Measurements from ENCODE around the gene NAT8L. TPM values are rescaled to one million over a fixed set of nuclear protein-coding genes. Genes with fewer than 3 reads are reported as not detected.
"Not testable (repeated sequence)": the region's sequence is repeated elsewhere in the genome, so short reads cannot be mapped to it uniquely, and the experiment has no call there.

NAT8L gene
- under 1 TPM; 0.19 to 0.52 TPM for total RNA-seq
- long read RNA-seq, donor 1, result 0 reads
- long read RNA-seq, donor 2, result 0 reads

DNA sequence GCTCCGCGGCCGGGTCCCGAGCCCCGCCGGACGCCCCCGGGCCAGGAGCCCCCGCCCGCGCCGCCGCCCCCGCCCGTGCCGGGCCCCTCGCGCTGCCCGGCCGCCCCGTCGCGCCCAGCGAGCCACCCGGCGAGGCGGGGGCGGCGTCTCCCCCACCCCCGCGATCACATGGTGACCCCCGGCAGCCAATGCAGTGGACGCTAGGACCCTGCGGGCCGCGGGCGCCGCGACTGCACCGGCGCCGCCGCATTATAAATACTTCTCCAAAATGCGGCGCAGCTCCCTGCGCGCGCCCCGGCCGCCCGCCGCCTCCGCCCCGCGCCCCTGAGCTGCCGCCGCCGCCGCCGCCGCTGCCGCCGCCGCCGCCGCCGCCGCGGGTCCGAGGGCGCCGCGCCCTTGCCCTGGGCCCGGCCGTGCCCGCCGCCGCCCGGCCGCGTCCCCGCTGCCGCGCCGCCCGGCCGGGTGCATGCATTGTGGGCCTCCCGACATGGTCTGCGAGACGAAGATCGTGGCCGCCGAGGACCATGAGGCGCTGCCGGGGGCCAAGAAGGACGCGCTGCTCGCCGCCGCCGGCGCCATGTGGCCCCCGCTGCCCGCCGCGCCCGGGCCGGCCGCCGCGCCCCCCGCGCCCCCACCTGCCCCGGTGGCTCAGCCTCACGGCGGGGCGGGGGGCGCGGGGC, at the start of gene NAT8L:
NAT8L (plus strand) TSS at position 282 of the 680 bp plus-strand sequence; CDS start at position 467, 185 bp downstream.
- DNase-seq (ENCODE audit: low spot score), result peak; percentile 75
- intact Hi-C loops (cut with DNase I), result no loop called here

- intact Hi-C loops (cut with DNase I), result no loop called here
- peak; percentile 85 for DNase-seq (ENCODE audit: low spot score)
Observed at GRCh38 chr4:2009651-2010233, 49.4 kb upstream of the NAT8L start.

DNA sequence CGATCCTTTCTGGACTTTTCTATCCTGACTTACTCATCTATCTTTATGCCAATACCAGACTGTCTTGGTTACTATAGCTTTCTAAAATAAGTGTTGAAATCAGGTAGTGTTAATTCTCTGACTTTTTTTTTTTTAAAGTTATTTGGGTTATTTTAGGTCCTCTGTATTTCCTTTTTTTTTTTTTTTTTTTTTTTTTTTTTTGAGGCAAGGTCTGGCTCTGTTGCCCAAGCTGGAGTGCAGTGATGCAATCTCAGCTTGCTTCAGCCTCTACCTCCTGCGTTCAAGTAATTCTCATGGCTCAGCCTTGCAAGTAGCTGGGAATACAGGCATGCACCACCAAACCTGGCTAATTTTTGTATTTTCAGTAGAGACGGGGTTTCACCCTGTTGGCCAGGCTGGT, 47.5 kb upstream of the NAT8L start:
- DNase-seq (ENCODE audit: low spot score), result no peak

GRCh38 chr4:2015008-2015407, 44.1 kb upstream of the NAT8L start:
- intact Hi-C loops (cut with DNase I), result no loop called here
- DNase-seq (ENCODE audit: low spot score), result no peak

More for the DNA sequence above, 47.5 kb upstream of the NAT8L start:
- intact Hi-C loops (cut with DNase I), result no loop called here

DNA sequence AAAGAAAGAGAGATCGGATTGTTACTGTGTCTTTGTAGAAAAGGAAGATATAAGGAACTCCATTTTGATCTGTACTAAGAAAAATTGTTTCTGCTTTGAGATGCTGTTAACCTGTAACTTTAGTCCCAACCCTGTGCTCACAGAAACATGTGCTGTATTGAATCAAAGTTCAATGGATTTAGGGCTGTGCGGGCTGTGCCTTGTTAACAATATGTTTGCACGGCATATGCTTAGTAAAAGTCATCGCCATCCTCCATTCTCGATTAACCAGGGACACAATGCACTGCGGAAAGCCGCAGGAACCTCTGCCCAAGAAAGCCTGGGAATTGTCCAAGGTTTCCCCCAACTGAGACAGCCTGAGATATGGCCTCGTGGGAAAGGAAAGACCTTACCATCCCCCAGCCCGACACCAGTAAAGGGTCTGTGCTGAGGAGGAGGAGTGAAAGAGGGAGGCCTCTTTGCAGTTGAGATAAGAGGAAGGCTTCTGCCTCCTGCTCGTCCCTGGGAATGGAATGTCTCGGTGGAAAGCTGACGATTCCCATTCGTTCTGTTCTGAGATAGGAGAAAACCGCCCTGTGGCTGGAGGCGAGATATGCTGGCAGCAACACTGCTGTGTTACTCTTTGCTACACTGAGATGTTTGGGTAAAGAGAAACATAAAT, 37.6 kb upstream of the NAT8L start:
- intact Hi-C loops (cut with DNase I); DNase-seq (ENCODE audit: low spot score): not testable (repeated sequence)

GRCh38 chr4:2024683-2025082, 34.4 kb upstream of the NAT8L start:
- intact Hi-C loops (cut with DNase I), result no loop called here

GRCh38 chr4:2025817-2026216, 33.3 kb upstream of the NAT8L start:
- intact Hi-C loops (cut with DNase I), result no loop called here
- no peak for DNase-seq (ENCODE audit: low spot score)

More at GRCh38 chr4:2024683-2025082, 34.4 kb upstream of the NAT8L start:
- DNase-seq (ENCODE audit: low spot score), result no peak

DNA sequence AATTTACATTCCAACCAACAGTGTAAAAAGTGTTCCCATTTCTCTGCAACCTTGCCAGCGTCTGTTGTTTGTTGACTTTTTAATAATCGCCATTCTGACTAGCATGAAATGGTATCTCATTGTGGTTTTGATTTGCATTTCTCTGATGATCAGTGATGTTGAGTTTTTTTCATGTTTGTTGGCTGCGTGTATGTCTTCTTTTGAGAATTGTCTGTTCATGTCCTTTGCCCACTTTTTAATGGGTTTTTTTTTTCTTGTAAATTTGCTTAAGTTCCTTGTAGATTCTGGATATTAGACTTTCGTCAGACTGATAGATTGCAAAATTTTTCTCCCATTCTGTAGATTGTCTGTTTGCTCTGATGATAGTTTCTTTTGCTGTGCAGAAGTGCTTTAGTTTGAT, 32.0 kb upstream of the NAT8L start:
- DNase-seq (ENCODE audit: low spot score); intact Hi-C loops (cut with DNase I): not testable (repeated sequence)

- DNase-seq (ENCODE audit: low spot score); intact Hi-C loops (cut with DNase I): not testable (repeated sequence)
Observed at GRCh38 chr4:2031161-2031560, 28.0 kb upstream of the NAT8L start.

DNA sequence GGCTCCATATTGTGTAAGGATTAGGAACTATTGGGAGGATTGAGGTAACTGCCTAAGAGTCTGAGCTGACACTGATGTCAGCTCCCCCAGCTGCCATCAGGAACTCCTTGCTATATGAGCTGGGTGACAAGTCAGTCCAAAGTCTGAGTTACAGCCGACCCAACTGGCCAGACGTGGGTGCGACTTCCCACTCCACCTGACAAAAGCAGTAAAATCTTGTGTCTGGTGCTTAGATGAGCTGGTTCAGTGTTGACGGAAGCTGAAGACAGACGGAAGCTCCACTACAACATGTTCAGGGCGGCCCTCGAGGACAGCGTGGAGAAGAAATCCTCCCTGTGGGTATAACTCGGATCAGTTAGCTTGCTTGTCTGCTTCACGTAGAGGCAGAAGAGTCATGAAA, 22.8 kb upstream of the NAT8L start:
- intact Hi-C loops (cut with DNase I), result no loop called here

DNA sequence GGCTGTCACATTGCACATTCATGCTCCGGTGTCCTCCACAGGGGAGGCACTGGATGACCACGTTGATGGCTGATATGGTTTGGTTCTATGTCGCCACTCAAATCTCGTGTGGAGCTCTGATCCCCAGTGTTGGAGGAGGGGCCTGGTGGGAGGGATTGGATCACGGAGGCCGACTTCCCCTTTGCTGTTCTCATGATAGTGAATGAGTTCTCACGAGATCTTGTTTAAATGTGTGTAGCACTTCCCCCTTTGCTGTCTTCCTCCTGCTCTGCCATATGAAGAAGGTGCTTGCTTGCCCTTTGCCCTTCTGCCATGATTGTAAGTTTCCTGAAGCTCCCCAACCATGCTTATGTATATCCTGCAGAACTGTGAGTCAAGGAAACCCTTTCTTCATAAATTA, 22.3 kb upstream of the NAT8L start:
- intact Hi-C loops (cut with DNase I), result no loop called here
- DNase-seq (ENCODE audit: low spot score), result no peak

More for the DNA sequence above, 22.8 kb upstream of the NAT8L start:
- DNase-seq (ENCODE audit: low spot score), result no peak

- no peak for DNase-seq (ENCODE audit: low spot score)
- intact Hi-C loops (cut with DNase I), result no loop called here
Observed at GRCh38 chr4:2040391-2041238, 18.5 kb upstream of the NAT8L start.

DNA sequence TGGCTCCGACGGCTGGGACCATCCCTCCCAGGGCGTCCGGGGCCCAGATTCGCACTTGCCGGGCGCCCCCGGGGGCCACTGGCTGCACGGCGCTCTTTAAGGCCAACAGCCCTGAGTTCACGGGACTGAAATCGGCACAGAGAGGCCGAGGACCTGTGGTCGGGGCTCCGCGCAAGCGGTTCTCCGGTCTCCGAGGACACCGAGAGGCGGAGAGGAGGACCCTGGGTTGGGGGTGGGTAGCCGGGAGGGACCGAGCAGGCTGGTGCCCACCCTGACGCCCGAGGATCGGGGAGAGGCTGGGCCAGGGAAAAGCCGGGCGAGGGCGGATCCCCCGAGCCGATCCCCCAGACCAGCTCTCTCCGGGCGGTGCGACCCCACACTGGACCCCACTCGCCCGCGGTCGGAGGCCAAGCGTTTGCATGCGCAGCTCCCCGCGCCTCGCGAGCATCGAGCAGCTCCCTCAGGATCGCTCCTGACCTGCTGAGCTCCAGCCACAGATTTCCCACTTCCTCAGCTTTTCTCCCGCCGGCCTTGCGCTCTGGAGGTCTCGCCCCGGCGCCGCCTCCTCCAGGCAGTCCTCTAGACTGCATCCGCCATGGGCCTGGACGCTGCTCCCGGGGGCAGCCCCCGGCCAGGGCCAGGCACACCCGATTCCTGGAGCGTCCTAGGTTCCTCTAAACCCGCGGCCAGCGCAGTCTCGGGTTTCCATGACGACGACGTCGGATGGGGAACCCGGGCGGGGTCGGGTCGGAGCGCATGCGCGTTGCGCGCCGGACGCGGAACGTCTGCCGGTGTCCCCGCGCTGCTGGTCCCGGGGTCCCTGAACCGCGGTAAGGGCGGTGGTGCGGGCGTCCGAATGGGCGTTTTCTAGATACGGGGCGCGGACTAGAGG, 17.6 kb upstream of the NAT8L start:
- DNase-seq (ENCODE audit: low spot score), result peak; percentile 96
- intact Hi-C loops (cut with DNase I), result no loop called here

GRCh38 chr4:2042204-2042946, 16.8 kb upstream of the NAT8L start:
- DNase-seq (ENCODE audit: low spot score), result no peak
- intact Hi-C loops (cut with DNase I), result no loop called here

- intact Hi-C loops (cut with DNase I), result no loop called here
- DNase-seq (ENCODE audit: low spot score), result no peak
Observed at GRCh38 chr4:2042947-2043395, 16.2 kb upstream of the NAT8L start.

DNA sequence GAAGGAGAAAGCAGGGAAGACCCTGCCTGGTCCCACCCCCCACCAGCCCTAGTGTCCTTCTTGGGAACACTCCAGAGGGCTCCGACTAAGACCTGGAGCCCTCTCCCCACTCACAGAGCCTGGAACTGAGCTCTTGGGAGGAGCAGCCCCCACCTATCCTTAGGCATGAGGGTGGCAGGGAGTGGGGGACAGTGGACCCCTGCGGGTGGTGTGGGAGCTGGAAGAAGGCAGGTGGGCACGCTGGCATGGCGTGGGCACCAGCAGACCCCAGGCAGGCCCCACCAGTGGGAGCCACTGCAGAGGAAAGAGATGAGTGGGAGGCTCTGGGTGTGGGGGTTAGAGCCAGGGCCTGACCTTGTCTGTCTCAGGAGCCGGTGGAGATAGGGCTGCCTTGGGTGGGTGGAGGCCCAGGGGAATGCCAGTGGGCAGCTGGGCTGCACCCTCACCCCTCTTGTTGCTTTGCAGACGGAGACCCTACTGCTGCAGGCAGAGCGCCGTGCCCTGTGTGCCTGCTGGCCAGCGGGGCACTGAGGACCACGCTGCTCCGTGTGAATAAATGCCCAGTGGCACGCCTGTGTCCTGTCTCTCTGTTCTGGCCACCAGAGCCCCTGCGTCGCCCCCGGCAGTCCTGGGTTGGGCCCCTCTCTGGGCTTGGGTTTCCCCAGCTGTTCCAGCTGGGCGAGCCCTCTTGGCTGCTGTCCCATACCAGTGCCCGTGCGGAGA, 15.6 kb upstream of the NAT8L start:
- DNase-seq (ENCODE audit: low spot score), result no peak
- intact Hi-C loops (cut with DNase I), result no loop called here

DNA sequence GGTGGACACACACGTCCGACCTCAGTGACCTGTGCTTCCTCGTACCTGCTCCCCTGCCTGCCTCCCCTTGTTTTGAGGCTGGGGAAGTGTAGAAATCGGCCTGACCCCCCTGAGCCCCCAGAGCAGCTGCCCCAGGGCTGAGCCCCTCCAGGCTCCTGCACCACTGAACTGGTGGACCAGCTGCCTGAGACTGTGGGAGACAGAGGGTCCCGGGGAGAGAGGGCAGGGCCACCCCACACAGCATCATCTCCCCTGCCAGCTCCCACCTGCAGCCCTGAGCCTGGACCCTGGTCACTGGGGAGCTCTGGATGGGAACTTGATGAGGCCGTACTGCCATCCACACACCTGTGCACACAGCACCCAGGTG, 15.0 kb upstream of the NAT8L start:
- no peak for DNase-seq (ENCODE audit: low spot score)
- intact Hi-C loops (cut with DNase I), result no loop called here

Data from posterior vena cava (tissue), 2 donors.